ENCODE measurements around the gene SH2D6. TPM values are rescaled to one million over a fixed set of nuclear protein-coding genes. Genes with fewer than 3 reads are reported as not detected.

Gene SH2D6
- total RNA-seq, 1 donor from 2014 or later: 0.96 TPM

DNA sequence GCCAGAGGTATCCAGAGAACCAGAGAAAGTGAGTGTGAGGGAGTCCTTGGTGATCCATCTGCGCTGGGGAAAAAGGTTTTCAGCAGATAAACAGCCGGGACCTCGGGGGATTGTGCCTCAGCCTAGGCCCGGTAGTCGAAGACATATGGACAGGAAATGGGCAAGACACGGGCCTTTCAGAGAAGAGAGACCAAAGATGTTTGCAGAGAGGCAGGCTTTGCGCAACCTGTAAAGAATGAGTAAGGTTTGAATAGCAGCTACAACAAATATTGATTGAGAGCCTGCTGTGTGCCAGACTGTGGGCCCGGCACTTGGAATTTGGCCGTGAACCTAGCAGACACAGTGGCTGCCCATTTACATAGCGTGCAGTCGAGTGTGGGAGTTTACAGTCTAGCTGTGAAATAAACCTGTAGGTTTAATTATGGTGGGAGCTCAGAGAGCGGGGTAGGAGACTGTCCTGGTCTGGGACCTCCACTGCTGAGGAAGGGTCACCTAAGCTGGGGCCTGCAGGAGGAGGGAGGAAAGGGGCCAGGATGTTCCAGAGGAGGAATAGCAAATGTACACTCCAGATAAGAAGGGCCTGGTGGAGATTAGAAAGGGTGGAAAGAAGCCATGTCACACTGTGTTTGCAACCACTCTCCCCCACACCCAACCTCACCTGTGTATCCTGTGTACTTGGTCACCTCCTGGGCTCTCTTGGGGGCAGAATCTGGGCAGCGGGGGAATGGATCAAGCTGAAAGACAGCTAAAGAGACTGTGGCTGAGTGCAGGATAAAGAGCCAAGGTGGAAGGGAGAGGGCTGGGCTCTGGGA lies 3.0 kb downstream of the SH2D6 start:
- no peak overlapping the region for H3K4me3 Mint-ChIP-seq
- peak; percentile 56 for DNase-seq
- H3K27ac Mint-ChIP-seq: peak overlapping the region; percentile 88
- H3K4me1 Mint-ChIP-seq: peaks cover 27% of the 10 kb centered on the region
- intact Hi-C loops (cut with micrococcal nuclease): no loop called here
- H3K9me3 Mint-ChIP-seq: no peaks in the 10 kb centered on the region
- H3K27me3 Mint-ChIP-seq: no peaks in the 10 kb centered on the region
- H3K36me3 Mint-ChIP-seq (ENCODE audit: low read depth): no peaks in the 10 kb centered on the region

DNA sequence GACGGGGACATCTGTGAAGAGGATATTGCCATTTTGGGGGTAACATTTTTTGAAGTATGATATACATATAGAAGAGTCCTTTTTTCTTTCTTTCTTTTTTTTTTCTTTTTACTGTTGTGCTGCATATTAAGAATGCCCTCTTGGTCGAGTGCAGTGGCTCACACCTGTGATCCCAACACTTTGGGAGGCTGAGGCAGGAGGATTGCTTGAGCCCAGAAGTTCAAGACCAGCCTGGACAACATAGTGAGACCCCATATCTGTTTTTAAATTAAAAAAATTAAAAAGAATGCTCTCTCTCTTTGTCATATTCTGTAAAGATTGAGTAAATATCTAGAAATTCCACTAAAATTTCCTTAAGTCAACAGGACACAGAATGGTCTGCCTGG lies 3.6 kb downstream of the SH2D6 start:
- H3K36me3 Mint-ChIP-seq (ENCODE audit: low read depth): no peaks in the 10 kb centered on the region
- no peak overlapping the region for H3K27ac Mint-ChIP-seq
- intact Hi-C loops (cut with micrococcal nuclease): no loop called here
- H3K4me3 Mint-ChIP-seq: no peak overlapping the region
- H3K4me1 Mint-ChIP-seq: peaks cover 27% of the 10 kb centered on the region
- no peaks in the 10 kb centered on the region for H3K27me3 Mint-ChIP-seq
- DNase-seq: no peak
- no peaks in the 10 kb centered on the region for H3K9me3 Mint-ChIP-seq

- intact Hi-C loops (cut with micrococcal nuclease): no loop called here
- no peak overlapping the region for H3K4me3 Mint-ChIP-seq
Measured at GRCh38 chr2:85423525-85423924, 5.0 kb downstream of the SH2D6 start.

DNA sequence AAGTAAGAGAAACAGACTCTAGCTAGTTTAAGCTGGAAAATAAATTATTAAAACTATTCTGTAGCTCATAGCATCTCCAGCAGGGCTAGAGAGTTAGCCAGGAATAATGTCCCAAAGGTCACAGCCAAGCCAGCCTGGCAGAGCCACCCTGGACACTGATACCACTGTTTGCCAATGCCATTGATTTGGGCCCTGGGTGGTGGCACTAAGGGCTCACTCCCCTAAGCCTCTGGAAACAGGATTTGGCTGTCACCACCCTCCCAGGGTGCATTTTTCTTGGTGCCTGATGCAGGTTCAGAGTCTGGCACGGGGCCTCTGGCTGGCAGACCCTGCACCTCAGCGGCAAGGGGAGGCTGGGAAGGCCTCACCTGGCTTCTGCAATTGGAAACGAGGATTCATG lies 7.1 kb downstream of the SH2D6 start:
- no peaks in the 10 kb centered on the region for H3K36me3 Mint-ChIP-seq (ENCODE audit: low read depth)
- H3K9me3 Mint-ChIP-seq: no peaks in the 10 kb centered on the region
- H3K27me3 Mint-ChIP-seq: no peaks in the 10 kb centered on the region
- DNase-seq: no peak
- no peak overlapping the region for H3K27ac Mint-ChIP-seq
- H3K4me3 Mint-ChIP-seq: no peak overlapping the region
- H3K4me1 Mint-ChIP-seq: peaks cover 8% of the 10 kb centered on the region
- intact Hi-C loops (cut with micrococcal nuclease): no loop called here

More at GRCh38 chr2:85423525-85423924, 5.0 kb downstream of the SH2D6 start:
- Mint-ChIP-seq H3K9me3 (no peaks in the 10 kb centered on the region), H3K36me3 (ENCODE audit: low read depth) (no peaks in the 10 kb centered on the region), H3K27ac (no peak overlapping the region), H3K27me3 (no peaks in the 10 kb centered on the region), H3K4me1 (peaks cover 24% of the 10 kb centered on the region)
- DNase-seq: no peak

- Mint-ChIP-seq H3K9me3 (no peaks in the 10 kb centered on the region), H3K36me3 (ENCODE audit: low read depth) (no peaks in the 10 kb centered on the region), H3K27ac (no peak overlapping the region), H3K27me3 (no peaks in the 10 kb centered on the region), H3K4me1 (no peaks in the 10 kb centered on the region), H3K4me3 (no peak overlapping the region)
- intact Hi-C loops (cut with micrococcal nuclease): no loop called here
- no peak for DNase-seq
Measured at GRCh38 chr2:85427300-85427835, 8.9 kb downstream of the SH2D6 start.

- intact Hi-C loops (cut with micrococcal nuclease): no loop called here
- Mint-ChIP-seq H3K27me3 (no peaks in the 10 kb centered on the region), H3K4me3 (no peak overlapping the region), H3K36me3 (ENCODE audit: low read depth) (no peaks in the 10 kb centered on the region), H3K9me3 (no peaks in the 10 kb centered on the region), H3K4me1 (no peaks in the 10 kb centered on the region), H3K27ac (no peak overlapping the region)
- no peak for DNase-seq
Measured at GRCh38 chr2:85428343-85428881, 9.9 kb downstream of the SH2D6 start.

DNA sequence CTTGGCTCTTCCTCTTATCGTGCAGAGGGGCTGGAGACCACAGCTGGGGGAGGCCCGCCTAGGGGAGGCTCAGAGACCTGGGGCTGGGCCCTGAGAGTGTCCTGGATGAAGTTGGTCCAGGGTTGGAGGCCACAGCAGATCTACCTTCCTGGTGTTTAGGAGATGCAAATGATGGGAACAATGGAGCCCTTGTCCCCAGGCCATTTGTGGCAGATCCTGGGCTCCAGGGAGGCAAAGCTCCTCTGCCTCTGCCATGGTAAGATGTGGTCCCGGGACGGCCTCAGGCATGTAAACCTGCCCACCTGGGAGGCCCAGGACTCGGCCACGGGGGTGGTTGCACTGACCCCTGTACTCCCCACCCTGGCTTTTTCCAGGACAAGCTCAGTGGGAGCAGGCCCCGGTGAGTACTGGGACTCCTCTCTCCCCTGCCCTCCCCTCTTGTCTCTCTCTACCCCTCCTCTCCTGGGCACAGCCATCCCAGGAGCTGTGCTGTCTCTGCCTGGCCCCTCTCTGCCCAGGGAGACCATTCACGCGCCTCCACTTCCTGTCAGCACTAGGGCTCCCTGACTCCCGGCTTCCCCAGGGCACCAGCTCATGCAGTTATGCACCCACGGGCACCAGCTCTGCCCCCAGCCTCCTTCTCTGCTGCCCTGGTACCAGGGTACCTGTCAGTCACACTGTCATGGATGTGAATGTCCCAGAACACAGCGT lies 10.9 kb downstream of the SH2D6 start:
- no peaks in the 10 kb centered on the region for H3K9me3 Mint-ChIP-seq
- DNase-seq: no peak
- no peaks in the 10 kb centered on the region for H3K36me3 Mint-ChIP-seq (ENCODE audit: low read depth)
- no peaks in the 10 kb centered on the region for H3K27me3 Mint-ChIP-seq
- no peak overlapping the region for H3K27ac Mint-ChIP-seq
- no peak overlapping the region for H3K4me3 Mint-ChIP-seq
- intact Hi-C loops (cut with micrococcal nuclease): no loop called here
- no peaks in the 10 kb centered on the region for H3K4me1 Mint-ChIP-seq

GRCh38 chr2:85429924-85430289 lies 11.4 kb downstream of the SH2D6 start:
- H3K27ac Mint-ChIP-seq: no peak overlapping the region
- intact Hi-C loops (cut with micrococcal nuclease): no loop called here
- H3K9me3 Mint-ChIP-seq: no peaks in the 10 kb centered on the region
- no peaks in the 10 kb centered on the region for H3K36me3 Mint-ChIP-seq (ENCODE audit: low read depth)
- H3K4me3 Mint-ChIP-seq: no peak overlapping the region
- no peaks in the 10 kb centered on the region for H3K4me1 Mint-ChIP-seq
- H3K27me3 Mint-ChIP-seq: no peaks in the 10 kb centered on the region
- DNase-seq: no peak

GRCh38 chr2:85430752-85431569 lies 12.4 kb downstream of the SH2D6 start:
- Mint-ChIP-seq H3K4me3 (no peak overlapping the region), H3K9me3 (no peaks in the 10 kb centered on the region), H3K4me1 (no peaks in the 10 kb centered on the region), H3K27ac (no peak overlapping the region), H3K36me3 (ENCODE audit: low read depth) (no peaks in the 10 kb centered on the region), H3K27me3 (no peaks in the 10 kb centered on the region)
- DNase-seq: no peak
- intact Hi-C loops (cut with micrococcal nuclease): no loop called here

DNA sequence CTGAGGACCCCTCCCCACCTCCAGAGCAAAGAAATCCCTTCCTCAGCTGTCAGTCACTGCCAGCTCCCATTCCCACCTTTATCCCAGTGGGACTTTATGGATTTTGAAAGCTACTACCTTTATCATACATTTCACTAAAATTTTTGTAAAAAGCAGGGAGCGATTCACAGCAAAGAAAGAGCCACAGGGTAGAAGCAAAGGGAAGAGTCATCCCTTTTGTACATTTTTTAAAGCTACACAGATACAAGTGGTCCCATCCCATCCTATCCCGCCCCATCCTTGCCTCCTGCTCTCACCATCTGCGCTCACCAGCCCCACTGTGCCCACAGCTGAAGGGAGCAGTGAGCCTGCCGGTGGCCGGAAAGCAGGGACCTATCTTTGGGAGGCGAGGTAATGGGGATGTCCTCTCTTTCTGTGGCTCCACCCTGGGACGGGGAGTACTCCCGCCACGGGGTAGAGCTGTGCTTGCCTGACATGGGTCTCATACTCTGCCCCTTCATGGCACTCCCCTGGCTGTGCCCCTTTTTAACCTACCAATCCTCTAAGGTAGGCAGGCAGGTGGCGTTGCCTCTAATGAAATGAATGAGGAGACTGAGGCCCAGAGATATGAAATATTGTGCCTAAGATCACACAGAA lies 13.2 kb downstream of the SH2D6 start:
- Mint-ChIP-seq H3K9me3 (no peaks in the 10 kb centered on the region), H3K4me3 (no peak overlapping the region), H3K27me3 (no peaks in the 10 kb centered on the region), H3K36me3 (ENCODE audit: low read depth) (no peaks in the 10 kb centered on the region), H3K4me1 (peaks cover 2% of the 10 kb centered on the region), H3K27ac (no peak overlapping the region)
- intact Hi-C loops (cut with micrococcal nuclease): no loop called here
- DNase-seq: no peak

DNA sequence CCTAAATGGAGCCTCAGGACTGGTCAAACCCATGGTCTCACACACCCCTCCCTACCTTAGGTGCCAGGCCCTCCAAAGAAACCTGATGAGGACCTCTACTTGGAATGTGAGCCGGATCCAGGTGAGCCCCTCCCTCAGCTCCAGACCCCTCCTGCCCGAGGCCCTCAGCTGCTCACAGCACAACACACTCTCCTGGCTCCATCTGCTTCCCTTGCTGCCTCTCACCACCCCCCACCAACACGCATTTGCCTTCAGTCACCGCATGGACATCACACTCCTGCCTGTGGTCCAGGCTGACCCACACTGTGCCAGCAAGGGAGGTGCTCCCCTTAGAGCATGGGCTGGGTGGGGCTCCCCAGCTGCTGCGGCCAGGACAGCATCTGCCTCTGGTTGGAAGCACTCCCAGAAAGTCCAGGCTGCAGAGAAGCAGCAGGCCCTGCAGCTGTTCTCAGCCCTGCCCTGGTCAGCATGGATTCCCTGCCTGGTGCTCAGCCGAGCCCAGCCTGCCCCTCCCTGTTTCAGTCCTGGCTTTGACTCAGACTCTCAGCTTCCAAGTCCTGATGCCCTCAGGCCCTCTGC lies 15.1 kb downstream of the SH2D6 start:
- Mint-ChIP-seq H3K27ac (no peak overlapping the region), H3K9me3 (no peaks in the 10 kb centered on the region), H3K4me3 (no peak overlapping the region), H3K4me1 (peaks cover 11% of the 10 kb centered on the region), H3K36me3 (ENCODE audit: low read depth) (no peaks in the 10 kb centered on the region), H3K27me3 (no peaks in the 10 kb centered on the region)
- intact Hi-C loops (cut with micrococcal nuclease): no loop called here
- no peak for DNase-seq

- Mint-ChIP-seq H3K27me3 (no peaks in the 10 kb centered on the region), H3K4me1 (peaks cover 21% of the 10 kb centered on the region), H3K27ac (no peak overlapping the region), H3K36me3 (ENCODE audit: low read depth) (no peaks in the 10 kb centered on the region), H3K9me3 (no peaks in the 10 kb centered on the region), H3K4me3 (no peak overlapping the region)
- no peak for DNase-seq
- intact Hi-C loops (cut with micrococcal nuclease): no loop called here
Measured at GRCh38 chr2:85434696-85435095, 16.2 kb downstream of the SH2D6 start.
